Cerebellar cortex (tissue), 1 donor: ENCODE data around the gene NME1.

Source experiments
- DNase-seq: peaks from one replicate; pipeline ENCODE4 v3.0.0-alpha.2; 2015; ENCODE audit warnings: low spot score

NME1 gene

GRCh38 chr17:51191895-51192294, 38.5 kb downstream of the NME1 start:
- DNase-seq, result no peak

- no peak for DNase-seq
Measured at GRCh38 chr17:51197754-51198153, 44.4 kb downstream of the NME1 start.

- DNase-seq, result no peak
Measured at GRCh38 chr17:51200295-51200694, 46.9 kb downstream of the NME1 start.

GRCh38 chr17:51200846-51201245, 47.5 kb downstream of the NME1 start:
- DNase-seq, result no peak

GRCh38 chr17:51203838-51204237, 50.5 kb downstream of the NME1 start:
- no peak for DNase-seq
